CD8-positive, alpha-beta memory T cell (primary cell): ENCODE results near the gene SMAD1. TPM values are rescaled to one million over a fixed set of nuclear protein-coding genes. Genes with fewer than 3 reads are reported as not detected.

Source experiments
- CTCF ChIA-PET: fragments of 350-600 bp; sonication (Branson Sonifier 250); formaldehyde crosslinking; loops from one replicate; lab custom pipeline; 2021; ENCODE audit warnings: antibody characterized with exemption; lab: Charles Lee
- POLR2A ChIA-PET: fragments of 350-600 bp; sonication (Branson Sonifier 250); formaldehyde crosslinking; loops from one replicate; lab custom pipeline; 2021; ENCODE audit warnings: antibody characterized with exemption; lab: Charles Lee
- DNase-seq, 5 donors: peaks; one replicate each; pipeline versions ENCODE4 v3.0.0 to v3.0.0-alpha.2; 2020 to 2022; ENCODE audit warnings: mixed read lengths in 1 of 5
- H3K27ac ChIP-seq: one replicate; pipeline ENCODE4 v1.7.0; 2013; ENCODE audit warnings: low read depth, mild to moderate bottlenecking, low read length, moderate library complexity
- H3K27me3 ChIP-seq: 2 replicates; pipeline ENCODE4 v1.7.0; 2013; ENCODE audit warnings: low read length, mild to moderate bottlenecking; ENCODE audit not compliant: insufficient read depth, poor library complexity, severe bottlenecking
- H3K36me3 ChIP-seq: 2 replicates; pipeline ENCODE4 v1.7.0; 2013; ENCODE audit warnings: mild to moderate bottlenecking, low read length, moderate library complexity; ENCODE audit not compliant: insufficient read depth
- H3K4me1 ChIP-seq: 2 replicates; pipeline ENCODE4 v1.7.0; 2013; ENCODE audit warnings: mild to moderate bottlenecking, low read length, moderate library complexity; ENCODE audit not compliant: insufficient read depth
- H3K4me3 ChIP-seq: 2 replicates; pipeline ENCODE4 v1.7.0; 2013; ENCODE audit warnings: mild to moderate bottlenecking, low read length
- H3K9me3 ChIP-seq: 2 replicates; pipeline ENCODE4 v1.7.0; 2013; ENCODE audit warnings: mild to moderate bottlenecking, low read length
- H3K27ac Mint-ChIP-seq, 8 donors: one replicate each; pipeline ENCODE4 v1.8.0; 2020 to 2021; ENCODE audit warnings: mixed read lengths in 8 of 8, mild to moderate bottlenecking in 6 of 8, inconsistent platforms in 3 of 8, moderate library complexity in 3 of 8
- H3K27me3 Mint-ChIP-seq, 2 donors: one replicate each; pipeline ENCODE4 v1.8.0; 2020 to 2021; ENCODE audit warnings: mixed read lengths in 2 of 2, mild to moderate bottlenecking in 1 of 2, moderate library complexity in 1 of 2
- H3K36me3 Mint-ChIP-seq, 3 donors: one replicate each; pipeline ENCODE4 v1.8.0; 2020 to 2021; ENCODE audit warnings: mixed read lengths in 3 of 3, inconsistent platforms in 1 of 3, mild to moderate bottlenecking in 1 of 3
- H3K4me1 Mint-ChIP-seq, 3 donors: one replicate each; pipeline ENCODE4 v1.8.0; 2020 to 2021; ENCODE audit warnings: mixed read lengths in 3 of 3, inconsistent platforms in 1 of 3, mild to moderate bottlenecking in 1 of 3
- H3K4me3 Mint-ChIP-seq, 7 donors: one replicate each; pipeline ENCODE4 v1.8.0; 2020 to 2021; ENCODE audit warnings: mixed read lengths in 7 of 7, mild to moderate bottlenecking in 6 of 7, moderate library complexity in 4 of 7, inconsistent platforms in 2 of 7
- H3K9me3 Mint-ChIP-seq, 5 donors: one replicate each; pipeline ENCODE4 v1.8.0; 2020 to 2022; ENCODE audit warnings: mixed read lengths in 5 of 5, mild to moderate bottlenecking in 3 of 5, moderate library complexity in 2 of 5, inconsistent platforms in 1 of 5
- polyA plus RNA-seq: library from polyadenylated mRNA; unstranded; fragments of 300-500 nt; fragmentation: Illumina TruSeq; gene quantifications from one replicate; pipeline ENCODE4 v1.2.3, GENCODE V29; 2021
- total RNA-seq, 2 experiments: library from RNA; stranded (reverse); gene quantifications; one replicate each; pipeline ENCODE4 v1.2.3, GENCODE V29; 2021

The SMAD1 gene
- total RNA-seq (1 to 10 TPM; 1.3 to 1.6 TPM), polyA plus RNA-seq (0.52 TPM)

DNA sequence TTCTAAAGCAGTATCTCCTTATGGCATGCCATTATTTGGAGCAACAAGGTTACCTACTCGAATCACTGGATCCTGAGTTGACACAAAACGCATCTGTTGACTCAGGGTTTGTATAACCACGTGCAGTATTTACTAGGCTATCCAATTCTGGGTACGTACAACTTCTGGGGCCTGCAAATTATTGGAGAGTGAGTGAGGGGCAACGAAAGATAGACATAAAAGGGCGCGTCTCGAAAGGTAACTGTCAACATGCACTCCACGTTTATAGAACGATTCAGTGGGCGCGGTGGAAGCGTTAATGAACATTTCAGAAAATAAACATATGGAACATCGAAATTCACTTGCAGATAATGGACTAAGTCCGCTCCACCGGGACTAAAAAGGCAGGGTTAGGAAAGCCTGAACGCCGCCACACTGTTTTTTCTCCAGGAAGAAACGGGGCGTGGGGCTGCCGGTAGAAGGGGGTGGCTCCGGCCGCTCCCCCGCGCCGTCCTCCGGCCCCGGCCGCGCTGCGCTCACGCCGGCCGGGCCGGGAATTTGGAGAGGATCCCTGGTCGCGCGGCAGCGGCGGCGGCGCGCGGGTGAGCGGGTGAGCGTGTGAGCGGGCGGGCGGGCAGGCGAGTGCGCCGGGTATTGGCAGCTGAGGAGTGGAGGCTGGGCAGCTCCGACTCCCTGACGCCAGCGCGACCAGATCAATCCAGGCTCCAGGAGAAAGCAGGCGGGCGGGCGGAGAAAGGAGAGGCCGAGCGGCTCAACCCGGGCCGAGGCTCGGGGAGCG, at the start of gene SMAD1:
Gene SMAD1, plus strand, starts transcription at position 690 of the 778 bp plus-strand sequence. CDS start 32,761 bp downstream, outside the sequence.
- Mint-ChIP-seq H3K36me3 (peaks cover 0 to 4% (median 0%) of the 10 kb centered on the region in 3 donors), H3K9me3 (peaks cover 0 to 2% (median 0%) of the 10 kb centered on the region in 5 donors), H3K27me3 (peaks cover 18 to 41% of the 10 kb centered on the region in 2 donors), H3K27ac (no peak within 1 kb of the TSS), H3K4me1 (peaks cover 4 to 9% (median 9%) of the 10 kb centered on the region in 3 donors), H3K4me3 (peak within 1 kb of the TSS; percentile 62 to 84 (median 79))
- H3K9me3 ChIP-seq: no peaks in the 10 kb centered on the region
- peaks cover 6% of the 10 kb centered on the region for H3K4me1 ChIP-seq
- POLR2A ChIA-PET: no interaction called here
- no peaks in the 10 kb centered on the region for H3K36me3 ChIP-seq
- peak in 1 of 5 donors; percentile 3 for DNase-seq
- no peak within 1 kb of the TSS for H3K27ac ChIP-seq
- CTCF ChIA-PET: no interaction called here
- peak within 1 kb of the TSS; percentile 53 for H3K4me3 ChIP-seq
- H3K27me3 ChIP-seq: peaks cover 20% of the 10 kb centered on the region

DNA sequence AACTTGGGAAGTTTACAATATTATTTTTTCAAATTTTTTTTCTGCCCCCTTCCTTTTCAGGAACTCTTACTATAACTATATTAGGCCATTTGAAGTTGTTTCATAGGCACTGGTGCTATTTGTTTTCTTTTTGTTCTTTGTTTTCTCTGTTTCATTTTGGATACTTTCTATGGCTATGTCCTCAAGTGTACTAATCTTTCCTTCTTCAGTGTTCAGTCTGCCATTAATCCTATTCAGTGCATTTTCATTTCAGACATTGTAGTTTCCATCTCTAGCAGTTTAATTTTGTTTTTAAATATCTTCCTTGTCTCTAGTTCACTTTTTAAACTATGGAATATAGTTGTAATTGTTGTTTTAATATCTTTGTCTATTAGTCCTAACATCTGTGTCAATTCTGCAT, 48.0 kb upstream of the SMAD1 start:
- Histone ChIP-seq H3K27me3 (no peaks in the 10 kb centered on the region), H3K4me3 (no peak overlapping the region), H3K4me1 (no peaks in the 10 kb centered on the region), H3K27ac (no peak overlapping the region), H3K9me3 (no peaks in the 10 kb centered on the region), H3K36me3 (no peaks in the 10 kb centered on the region)
- Mint-ChIP-seq H3K4me3 (no peak overlapping the region), H3K36me3 (no peaks in the 10 kb centered on the region), H3K27ac (no peak overlapping the region), H3K9me3 (peaks cover 5 to 18% (median 7%) of the 10 kb centered on the region in 5 donors), H3K4me1 (no peaks in the 10 kb centered on the region), H3K27me3 (peaks cover 1 to 26% of the 10 kb centered on the region in 2 donors)
- ChIA-PET CTCF (no interaction called here), POLR2A (no interaction called here)
- no peak for DNase-seq

DNA sequence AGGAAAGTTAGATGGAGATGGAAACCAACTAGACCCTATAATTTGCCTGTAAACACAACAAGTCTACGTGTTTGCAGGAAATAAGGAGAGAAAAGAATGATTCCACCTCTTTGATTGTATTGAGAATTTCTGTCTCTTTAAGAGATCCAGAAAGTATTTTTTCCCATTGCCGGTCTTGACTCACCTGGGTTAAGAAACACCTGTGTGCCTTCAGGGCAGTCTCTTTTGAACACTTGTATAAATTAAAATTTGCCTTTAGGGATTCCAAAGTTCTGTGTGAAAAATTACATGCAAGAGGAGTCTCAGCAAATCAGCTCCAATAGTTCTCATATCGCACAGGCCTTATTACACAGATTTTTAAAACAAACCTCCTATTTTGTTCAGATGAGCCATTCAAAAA, 46.0 kb upstream of the SMAD1 start:
- peaks cover 5 to 24% of the 10 kb centered on the region in 2 donors for H3K27me3 Mint-ChIP-seq
- POLR2A ChIA-PET: no interaction called here
- H3K36me3 ChIP-seq: no peaks in the 10 kb centered on the region
- no peak overlapping the region for H3K27ac Mint-ChIP-seq
- H3K27me3 ChIP-seq: no peaks in the 10 kb centered on the region
- CTCF ChIA-PET: no interaction called here
- no peak for DNase-seq
- H3K9me3 Mint-ChIP-seq: peaks cover 5 to 18% (median 7%) of the 10 kb centered on the region in 5 donors
- H3K4me3 Mint-ChIP-seq: no peak overlapping the region
- H3K9me3 ChIP-seq: no peaks in the 10 kb centered on the region
- no peak overlapping the region for H3K4me3 ChIP-seq
- H3K27ac ChIP-seq: no peak overlapping the region
- H3K4me1 Mint-ChIP-seq: no peaks in the 10 kb centered on the region
- no peaks in the 10 kb centered on the region for H3K4me1 ChIP-seq
- no peaks in the 10 kb centered on the region for H3K36me3 Mint-ChIP-seq

DNA sequence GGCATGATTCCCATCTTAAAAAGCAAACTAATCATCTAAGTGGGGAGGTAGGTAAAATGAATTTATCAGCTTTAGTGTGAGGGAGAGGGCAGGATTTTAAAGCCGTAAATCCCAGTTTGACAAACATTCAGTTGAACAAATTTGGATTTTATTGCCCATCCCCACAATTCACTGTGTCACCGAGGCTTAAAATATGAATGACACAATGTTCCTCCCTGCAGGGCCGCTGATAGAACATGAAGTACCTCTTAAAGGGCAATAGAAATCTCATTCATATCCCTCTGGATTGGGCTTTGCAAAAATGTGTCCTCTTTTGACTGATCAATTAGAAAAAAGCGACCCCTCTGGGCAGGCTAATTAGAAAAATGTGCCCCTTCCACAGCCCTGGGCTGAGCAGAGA, 45.5 kb upstream of the SMAD1 start:
- H3K36me3 Mint-ChIP-seq: no peaks in the 10 kb centered on the region
- ChIA-PET POLR2A (no interaction called here), CTCF (no interaction called here)
- peaks cover 5 to 24% of the 10 kb centered on the region in 2 donors for H3K27me3 Mint-ChIP-seq
- H3K4me3 Mint-ChIP-seq: no peak overlapping the region
- Histone ChIP-seq H3K4me1 (no peaks in the 10 kb centered on the region), H3K27ac (no peak overlapping the region), H3K36me3 (no peaks in the 10 kb centered on the region), H3K4me3 (no peak overlapping the region), H3K27me3 (no peaks in the 10 kb centered on the region), H3K9me3 (no peaks in the 10 kb centered on the region)
- peak overlapping the region in 1 of 8 donors; percentile 15 for H3K27ac Mint-ChIP-seq
- no peak for DNase-seq
- peaks cover 5 to 18% (median 7%) of the 10 kb centered on the region in 5 donors for H3K9me3 Mint-ChIP-seq
- H3K4me1 Mint-ChIP-seq: no peaks in the 10 kb centered on the region

DNA sequence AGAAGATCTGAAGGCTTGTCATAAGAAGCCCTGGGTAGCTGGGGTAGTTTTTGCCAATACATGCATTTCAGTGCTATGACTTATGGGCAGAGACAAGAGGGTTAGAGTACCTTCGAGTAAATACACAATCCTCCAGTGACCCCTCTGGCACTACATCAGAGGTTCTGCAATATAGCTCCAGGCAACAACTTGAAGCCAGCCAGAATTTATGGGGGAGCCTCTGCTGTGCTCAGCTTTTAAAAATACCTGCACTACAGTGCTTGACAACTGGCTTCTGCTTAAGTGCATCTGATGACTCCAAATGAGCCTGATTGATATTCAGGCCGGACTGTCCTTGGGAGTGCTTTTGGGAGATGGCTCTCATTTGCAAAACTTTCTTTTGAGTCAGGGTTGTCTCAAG, 44.9 kb upstream of the SMAD1 start:
- no peaks in the 10 kb centered on the region for H3K36me3 ChIP-seq
- H3K27me3 ChIP-seq: no peaks in the 10 kb centered on the region
- H3K27me3 Mint-ChIP-seq: peaks cover 5 to 24% of the 10 kb centered on the region in 2 donors
- no peak overlapping the region for H3K27ac Mint-ChIP-seq
- peaks cover 5 to 18% (median 7%) of the 10 kb centered on the region in 5 donors for H3K9me3 Mint-ChIP-seq
- no peak overlapping the region for H3K4me3 Mint-ChIP-seq
- no peaks in the 10 kb centered on the region for H3K9me3 ChIP-seq
- ChIA-PET CTCF (no interaction called here), POLR2A (no interaction called here)
- H3K36me3 Mint-ChIP-seq: no peaks in the 10 kb centered on the region
- DNase-seq: no peak
- no peaks in the 10 kb centered on the region for H3K4me1 Mint-ChIP-seq
- no peak overlapping the region for H3K4me3 ChIP-seq
- H3K27ac ChIP-seq: no peak overlapping the region
- no peaks in the 10 kb centered on the region for H3K4me1 ChIP-seq

DNA sequence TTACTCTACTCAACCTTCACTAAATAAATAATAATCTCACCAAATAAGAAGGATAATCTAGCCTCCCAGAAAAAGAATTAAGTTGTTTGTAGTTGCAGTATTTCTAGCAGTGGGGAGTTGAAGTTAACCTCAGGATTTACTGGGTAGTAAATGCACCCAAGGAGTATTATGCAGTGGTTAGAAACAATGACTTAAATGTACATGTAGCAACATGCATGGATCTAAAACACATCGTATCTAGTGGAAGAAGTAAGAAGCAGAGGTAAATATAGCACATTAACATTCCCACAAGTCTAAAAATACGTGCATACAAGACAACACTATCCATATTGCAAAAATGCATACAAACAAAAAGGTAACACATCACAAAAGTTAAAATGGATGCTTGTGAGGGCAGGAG, 44.2 kb upstream of the SMAD1 start:
- H3K4me3 Mint-ChIP-seq: no peak overlapping the region
- H3K4me1 ChIP-seq: no peaks in the 10 kb centered on the region
- H3K36me3 Mint-ChIP-seq: no peaks in the 10 kb centered on the region
- H3K9me3 ChIP-seq: no peaks in the 10 kb centered on the region
- H3K27ac ChIP-seq: no peak overlapping the region
- no peaks in the 10 kb centered on the region for H3K27me3 ChIP-seq
- ChIA-PET POLR2A (no interaction called here), CTCF (no interaction called here)
- DNase-seq: no peak
- no peak overlapping the region for H3K27ac Mint-ChIP-seq
- no peaks in the 10 kb centered on the region for H3K36me3 ChIP-seq
- no peak overlapping the region for H3K4me3 ChIP-seq
- peaks cover 5 to 20% (median 7%) of the 10 kb centered on the region in 5 donors for H3K9me3 Mint-ChIP-seq
- no peaks in the 10 kb centered on the region for H3K4me1 Mint-ChIP-seq
- peaks cover 5 to 20% of the 10 kb centered on the region in 2 donors for H3K27me3 Mint-ChIP-seq

DNA sequence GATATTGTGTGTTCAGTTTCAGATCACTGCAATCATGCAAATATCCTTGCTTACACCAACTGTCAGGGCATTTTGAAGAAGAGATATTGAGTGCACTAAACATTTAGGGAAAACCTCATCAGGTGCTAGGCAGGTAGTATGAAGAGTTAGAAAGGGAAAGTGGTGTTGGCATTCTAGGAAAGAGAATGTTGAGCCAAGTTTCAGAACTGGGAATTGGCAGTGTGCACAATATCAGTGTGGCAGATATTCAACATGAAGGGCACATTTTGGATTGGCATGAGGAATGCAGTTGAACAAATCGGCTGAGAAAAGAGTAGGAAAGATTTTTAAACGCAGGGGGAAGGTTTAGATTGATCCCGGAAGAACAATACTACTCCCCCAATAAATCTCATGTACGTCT, 43.4 kb upstream of the SMAD1 start:
- Mint-ChIP-seq H3K36me3 (no peaks in the 10 kb centered on the region), H3K9me3 (peaks cover 5 to 12% (median 7%) of the 10 kb centered on the region in 5 donors), H3K4me1 (no peaks in the 10 kb centered on the region), H3K27ac (no peak overlapping the region), H3K4me3 (no peak overlapping the region), H3K27me3 (peaks cover 5 to 20% of the 10 kb centered on the region in 2 donors)
- H3K9me3 ChIP-seq: no peaks in the 10 kb centered on the region
- DNase-seq: no peak
- no peaks in the 10 kb centered on the region for H3K4me1 ChIP-seq
- no peak overlapping the region for H3K27ac ChIP-seq
- POLR2A ChIA-PET: no interaction called here
- no peak overlapping the region for H3K4me3 ChIP-seq
- CTCF ChIA-PET: no interaction called here
- H3K27me3 ChIP-seq: no peaks in the 10 kb centered on the region
- no peaks in the 10 kb centered on the region for H3K36me3 ChIP-seq

DNA sequence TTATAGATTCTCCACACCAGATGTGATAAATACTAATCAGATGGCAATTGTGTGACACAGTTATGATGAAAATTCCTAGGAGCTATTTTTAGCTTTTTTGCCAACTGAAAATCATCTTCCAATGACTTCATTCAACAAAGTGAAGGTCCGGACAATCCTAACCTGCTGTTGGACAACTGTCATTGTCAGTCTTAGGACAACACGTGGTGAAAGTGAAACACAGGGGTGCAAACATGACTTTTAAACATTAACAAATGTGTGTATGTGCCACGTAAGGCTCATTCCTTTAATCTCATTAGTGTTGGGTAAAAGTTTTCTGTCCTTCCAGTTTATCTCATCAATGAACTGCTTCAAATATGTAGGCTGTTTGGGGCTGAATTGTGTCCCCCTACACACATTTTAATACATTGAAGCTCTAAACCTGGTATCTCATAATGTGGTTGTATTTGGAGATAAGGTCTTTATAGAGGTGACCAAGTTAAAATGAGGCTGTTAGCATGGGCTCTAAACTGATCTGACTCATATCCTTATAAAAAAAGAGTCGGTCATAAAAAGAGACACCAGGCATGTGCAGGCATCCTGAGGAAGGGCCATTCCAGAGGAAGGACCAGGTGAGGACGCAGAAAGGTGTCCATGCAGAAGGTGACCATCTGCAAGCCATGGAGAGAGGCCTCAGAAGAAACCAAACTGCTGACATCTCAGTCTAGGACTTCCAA, 41.2 kb upstream of the SMAD1 start:
- H3K4me3 Mint-ChIP-seq: no peak overlapping the region
- H3K9me3 ChIP-seq: no peaks in the 10 kb centered on the region
- DNase-seq: no peak
- no peaks in the 10 kb centered on the region for H3K36me3 Mint-ChIP-seq
- H3K4me1 ChIP-seq: no peaks in the 10 kb centered on the region
- peaks cover 0 to 8% (median 0%) of the 10 kb centered on the region in 5 donors for H3K9me3 Mint-ChIP-seq
- no peaks in the 10 kb centered on the region for H3K27me3 ChIP-seq
- no peak overlapping the region for H3K27ac ChIP-seq
- POLR2A ChIA-PET: no interaction called here
- no peaks in the 10 kb centered on the region for H3K36me3 ChIP-seq
- H3K27me3 Mint-ChIP-seq: peaks cover 5 to 23% of the 10 kb centered on the region in 2 donors
- no peak overlapping the region for H3K27ac Mint-ChIP-seq
- no peak overlapping the region for H3K4me3 ChIP-seq
- CTCF ChIA-PET: no interaction called here
- H3K4me1 Mint-ChIP-seq: no peaks in the 10 kb centered on the region
